WTC11 (cell line): ENCODE results near the gene SHTN1. TPM values are rescaled to one million over a fixed set of nuclear protein-coding genes. Genes with fewer than 3 reads are reported as not detected.

Experiments used
- ATAC-seq: fragments of 200-7000 bp; cut with Tn5 transposase; 2 replicates; pipeline ENCODE4 v1.10.0; 2021; ENCODE audit warnings: mild to moderate bottlenecking, moderate library complexity
- CTCF ChIA-PET: fragments of 300-600 bp; sonication (Branson Sonifier 250); formaldehyde crosslinking; loops from one replicate; lab custom pipeline; 2021; ENCODE audit warnings: antibody characterized with exemption; lab: Charles Lee
- POLR2A ChIA-PET: fragments of 350-600 bp; sonication (Branson Sonifier 250); formaldehyde crosslinking; loops from one replicate; lab custom pipeline; 2021; ENCODE audit warnings: antibody characterized with exemption; lab: Charles Lee
- DNase-seq: peaks from one replicate; pipeline ENCODE4 v3.0.0; 2021; ENCODE audit warnings: low spot score
- H3K27ac Mint-ChIP-seq: 2 replicates; pipeline ENCODE4 v1.8.0; 2021; ENCODE audit warnings: mixed read lengths
- H3K27me3 Mint-ChIP-seq: 2 replicates; pipeline ENCODE4 v1.8.0; 2021; ENCODE audit warnings: low read depth, mild to moderate bottlenecking, moderate library complexity, mixed read lengths
- H3K36me3 Mint-ChIP-seq: 2 replicates; pipeline ENCODE4 v1.8.0; 2021; ENCODE audit warnings: mixed read lengths
- H3K4me1 Mint-ChIP-seq: 2 replicates; pipeline ENCODE4 v1.8.0; 2022; ENCODE audit warnings: mixed read lengths
- H3K4me3 Mint-ChIP-seq: 2 replicates; pipeline ENCODE4 v1.8.0; 2021; ENCODE audit warnings: mild to moderate bottlenecking, moderate library complexity, mixed read lengths
- H3K9me3 Mint-ChIP-seq: 2 replicates; pipeline ENCODE4 v1.8.0; 2021; ENCODE audit warnings: mixed read lengths
- ETV6 ChIP-seq: sonication (generic); formaldehyde crosslinking; IDR thresholded peaks from 2 replicates; pipeline ENCODE4 v1.8.1; 2022; ENCODE audit warnings: mild to moderate bottlenecking, missing genetic modification reagents
- FOXK1 ChIP-seq: sonication (generic); formaldehyde crosslinking; IDR thresholded peaks from 2 replicates; pipeline ENCODE4 v1.8.0; 2022; ENCODE audit warnings: mild to moderate bottlenecking, moderate library complexity, missing genetic modification reagents
- KAT7 ChIP-seq: sonication (generic); formaldehyde crosslinking; IDR thresholded peaks from 2 replicates; pipeline ENCODE4 v1.8.1; 2023; ENCODE audit warnings: missing genetic modification reagents, mild to moderate bottlenecking, borderline replicate concordance
- MXD4 ChIP-seq: fragments of 250-450 bp; sonication (Bioruptor Pico); IDR thresholded peaks from 2 replicates; pipeline ENCODE4 v1.8.0; 2021; ENCODE audit warnings: mild to moderate bottlenecking, moderate library complexity, borderline replicate concordance
- NFE2L1 ChIP-seq: sonication (generic); formaldehyde crosslinking; IDR thresholded peaks from 2 replicates; pipeline ENCODE4 v1.8.1; 2023; ENCODE audit warnings: missing genetic modification reagents
- NFYB ChIP-seq: sonication (generic); formaldehyde crosslinking; conservative IDR thresholded peaks from 2 replicates; pipeline ENCODE4 v1.8.0; 2022; ENCODE audit warnings: low read depth, missing genetic modification reagents
- RELA ChIP-seq: sonication (generic); formaldehyde crosslinking; IDR thresholded peaks from 2 replicates; pipeline ENCODE4 v1.8.1; 2022; ENCODE audit warnings: missing genetic modification reagents, mild to moderate bottlenecking, borderline replicate concordance
- RORB ChIP-seq: fragments of 250-450 bp; sonication (Bioruptor Pico); IDR thresholded peaks from 2 replicates; pipeline ENCODE4 v1.9.0; 2021; ENCODE audit warnings: mild to moderate bottlenecking
- SMAD3 ChIP-seq: sonication (generic); formaldehyde crosslinking; IDR thresholded peaks from 2 replicates; pipeline ENCODE4 v1.8.0; 2022; ENCODE audit warnings: missing genetic modification reagents, mild to moderate bottlenecking, borderline replicate concordance
- ZNF121 ChIP-seq: sonication (generic); formaldehyde crosslinking; IDR thresholded peaks from 2 replicates; pipeline ENCODE4 v1.8.0; 2023; ENCODE audit warnings: missing genetic modification reagents
- ZNF317 ChIP-seq: sonication (generic); formaldehyde crosslinking; IDR thresholded peaks from 2 replicates; pipeline ENCODE4 v1.8.1; 2023; ENCODE audit warnings: low read depth, mild to moderate bottlenecking, moderate library complexity, missing genetic modification reagents, borderline replicate concordance
- total RNA-seq: library from RNA; stranded (reverse); gene quantifications from 3 replicates; pipeline ENCODE4 v1.2.3, GENCODE V29; 2021
- TF ChIP-seq, protein P1 (sequence below): sonication (generic); formaldehyde crosslinking; IDR thresholded peaks from 2 replicates; pipeline ENCODE4 v1.8.1; 2022; ENCODE audit warnings: low read depth, missing genetic modification reagents, borderline replicate concordance
- TF ChIP-seq, protein P2 (sequence below): fragments of 250-450 bp; sonication (Bioruptor Pico); IDR thresholded peaks from 2 replicates; pipeline ENCODE4 v1.9.0; 2021; ENCODE audit warnings: mild to moderate bottlenecking, borderline replicate concordance
- TF ChIP-seq, protein P3 (sequence below): sonication (generic); formaldehyde crosslinking; IDR thresholded peaks from 2 replicates; pipeline ENCODE4 v1.8.1; 2023; ENCODE audit warnings: mild to moderate bottlenecking, missing genetic modification reagents
- TF ChIP-seq, protein P4 (sequence below): sonication (generic); formaldehyde crosslinking; IDR thresholded peaks from 2 replicates; pipeline ENCODE4 v1.8.0; 2023; ENCODE audit warnings: mild to moderate bottlenecking, missing genetic modification reagents

SHTN1 gene
- total RNA-seq, 1 experiment from 2014 or later = 11.0 TPM

DNA sequence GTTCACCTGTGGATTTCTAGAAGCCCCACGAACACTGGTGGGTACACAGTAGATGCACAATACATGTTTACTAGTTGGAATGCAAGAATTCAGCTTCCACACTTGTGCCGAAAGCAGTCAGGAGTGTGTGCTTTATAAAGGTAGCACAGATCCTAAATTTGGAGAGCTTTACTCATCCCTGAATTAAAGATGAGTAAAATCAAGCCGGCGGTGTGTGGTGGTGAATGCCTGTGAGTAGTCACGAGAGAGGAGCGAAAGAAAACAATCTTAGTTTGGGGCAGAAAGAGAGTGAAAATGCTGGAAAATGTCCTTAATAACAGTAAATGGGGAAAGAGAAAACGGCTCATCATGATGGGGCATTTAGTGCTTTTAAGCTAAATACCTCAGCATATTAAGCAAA is 169.3 kb downstream of the SHTN1 start (continued):
- TF ChIP-seq, protein P1, sequence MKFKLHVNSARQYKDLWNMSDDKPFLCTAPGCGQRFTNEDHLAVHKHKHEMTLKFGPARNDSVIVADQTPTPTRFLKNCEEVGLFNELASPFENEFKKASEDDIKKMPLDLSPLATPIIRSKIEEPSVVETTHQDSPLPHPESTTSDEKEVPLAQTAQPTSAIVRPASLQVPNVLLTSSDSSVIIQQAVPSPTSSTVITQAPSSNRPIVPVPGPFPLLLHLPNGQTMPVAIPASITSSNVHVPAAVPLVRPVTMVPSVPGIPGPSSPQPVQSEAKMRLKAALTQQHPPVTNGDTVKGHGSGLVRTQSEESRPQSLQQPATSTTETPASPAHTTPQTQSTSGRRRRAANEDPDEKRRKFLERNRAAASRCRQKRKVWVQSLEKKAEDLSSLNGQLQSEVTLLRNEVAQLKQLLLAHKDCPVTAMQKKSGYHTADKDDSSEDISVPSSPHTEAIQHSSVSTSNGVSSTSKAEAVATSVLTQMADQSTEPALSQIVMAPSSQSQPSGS (CRISPR knock-in tag) = no peak
- TF ChIP-seq, protein P2, sequence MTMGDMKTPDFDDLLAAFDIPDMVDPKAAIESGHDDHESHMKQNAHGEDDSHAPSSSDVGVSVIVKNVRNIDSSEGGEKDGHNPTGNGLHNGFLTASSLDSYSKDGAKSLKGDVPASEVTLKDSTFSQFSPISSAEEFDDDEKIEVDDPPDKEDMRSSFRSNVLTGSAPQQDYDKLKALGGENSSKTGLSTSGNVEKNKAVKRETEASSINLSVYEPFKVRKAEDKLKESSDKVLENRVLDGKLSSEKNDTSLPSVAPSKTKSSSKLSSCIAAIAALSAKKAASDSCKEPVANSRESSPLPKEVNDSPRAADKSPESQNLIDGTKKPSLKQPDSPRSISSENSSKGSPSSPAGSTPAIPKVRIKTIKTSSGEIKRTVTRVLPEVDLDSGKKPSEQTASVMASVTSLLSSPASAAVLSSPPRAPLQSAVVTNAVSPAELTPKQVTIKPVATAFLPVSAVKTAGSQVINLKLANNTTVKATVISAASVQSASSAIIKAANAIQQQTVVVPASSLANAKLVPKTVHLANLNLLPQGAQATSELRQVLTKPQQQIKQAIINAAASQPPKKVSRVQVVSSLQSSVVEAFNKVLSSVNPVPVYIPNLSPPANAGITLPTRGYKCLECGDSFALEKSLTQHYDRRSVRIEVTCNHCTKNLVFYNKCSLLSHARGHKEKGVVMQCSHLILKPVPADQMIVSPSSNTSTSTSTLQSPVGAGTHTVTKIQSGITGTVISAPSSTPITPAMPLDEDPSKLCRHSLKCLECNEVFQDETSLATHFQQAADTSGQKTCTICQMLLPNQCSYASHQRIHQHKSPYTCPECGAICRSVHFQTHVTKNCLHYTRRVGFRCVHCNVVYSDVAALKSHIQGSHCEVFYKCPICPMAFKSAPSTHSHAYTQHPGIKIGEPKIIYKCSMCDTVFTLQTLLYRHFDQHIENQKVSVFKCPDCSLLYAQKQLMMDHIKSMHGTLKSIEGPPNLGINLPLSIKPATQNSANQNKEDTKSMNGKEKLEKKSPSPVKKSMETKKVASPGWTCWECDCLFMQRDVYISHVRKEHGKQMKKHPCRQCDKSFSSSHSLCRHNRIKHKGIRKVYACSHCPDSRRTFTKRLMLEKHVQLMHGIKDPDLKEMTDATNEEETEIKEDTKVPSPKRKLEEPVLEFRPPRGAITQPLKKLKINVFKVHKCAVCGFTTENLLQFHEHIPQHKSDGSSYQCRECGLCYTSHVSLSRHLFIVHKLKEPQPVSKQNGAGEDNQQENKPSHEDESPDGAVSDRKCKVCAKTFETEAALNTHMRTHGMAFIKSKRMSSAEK = no peak
- TF ChIP-seq MXD4 (CRISPR knock-in tag) = no peak
- TF ChIP-seq, protein P3, sequence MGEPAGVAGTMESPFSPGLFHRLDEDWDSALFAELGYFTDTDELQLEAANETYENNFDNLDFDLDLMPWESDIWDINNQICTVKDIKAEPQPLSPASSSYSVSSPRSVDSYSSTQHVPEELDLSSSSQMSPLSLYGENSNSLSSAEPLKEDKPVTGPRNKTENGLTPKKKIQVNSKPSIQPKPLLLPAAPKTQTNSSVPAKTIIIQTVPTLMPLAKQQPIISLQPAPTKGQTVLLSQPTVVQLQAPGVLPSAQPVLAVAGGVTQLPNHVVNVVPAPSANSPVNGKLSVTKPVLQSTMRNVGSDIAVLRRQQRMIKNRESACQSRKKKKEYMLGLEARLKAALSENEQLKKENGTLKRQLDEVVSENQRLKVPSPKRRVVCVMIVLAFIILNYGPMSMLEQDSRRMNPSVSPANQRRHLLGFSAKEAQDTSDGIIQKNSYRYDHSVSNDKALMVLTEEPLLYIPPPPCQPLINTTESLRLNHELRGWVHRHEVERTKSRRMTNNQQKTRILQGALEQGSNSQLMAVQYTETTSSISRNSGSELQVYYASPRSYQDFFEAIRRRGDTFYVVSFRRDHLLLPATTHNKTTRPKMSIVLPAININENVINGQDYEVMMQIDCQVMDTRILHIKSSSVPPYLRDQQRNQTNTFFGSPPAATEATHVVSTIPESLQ (CRISPR knock-in tag) = no peak
- no peak for TF ChIP-seq RELA

DNA sequence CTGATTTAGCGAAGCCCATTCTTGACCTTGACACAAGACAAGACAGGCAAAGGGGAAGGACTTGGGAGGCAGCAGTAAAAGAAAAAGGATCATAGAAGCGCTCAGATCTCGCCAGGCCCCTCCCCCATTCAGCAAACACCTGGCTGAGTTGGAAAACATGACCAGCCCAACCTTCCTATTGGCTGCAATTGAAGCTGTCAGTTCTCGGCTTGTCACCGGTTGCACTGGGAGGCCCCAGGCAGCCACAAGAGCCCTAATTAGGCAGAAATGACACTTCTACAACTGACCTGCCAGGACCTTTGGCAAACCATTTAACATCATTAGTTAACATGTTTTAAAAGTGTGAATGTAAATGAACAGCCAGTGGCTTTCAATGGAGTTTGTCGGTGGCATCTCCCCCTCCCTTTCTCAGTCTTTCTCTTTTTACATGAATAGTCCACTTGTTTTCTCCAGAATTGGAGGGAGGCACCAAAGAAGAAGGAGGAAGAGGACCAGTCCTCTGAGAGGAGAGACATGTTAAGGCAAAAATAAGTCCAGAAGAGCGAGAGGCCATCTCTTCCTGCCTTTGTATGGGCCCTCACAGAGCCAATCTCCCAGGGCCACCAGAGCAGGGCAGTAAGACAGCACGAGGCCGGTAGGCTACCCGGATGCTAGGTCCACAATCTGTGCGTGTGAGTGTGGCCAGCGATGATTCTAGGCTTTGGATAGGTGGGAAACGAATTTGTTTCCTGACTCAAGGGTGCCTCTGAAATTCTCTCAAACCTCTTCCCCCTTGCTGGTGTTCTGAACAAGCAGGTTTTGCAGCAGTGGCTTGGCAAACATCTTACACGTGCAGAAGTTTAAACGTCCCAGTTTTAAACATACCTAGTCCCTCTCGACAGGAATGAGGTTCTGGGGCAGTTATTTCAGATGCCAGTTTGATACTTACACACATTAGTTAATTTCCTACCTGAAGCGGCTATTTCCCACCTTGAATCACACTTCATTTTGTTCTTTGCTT is 170.7 kb downstream of the SHTN1 start:
- Mint-ChIP-seq H3K36me3 (no peaks in the 10 kb centered on the region), H3K27ac (peak overlapping the region; percentile 77; the same call in 1 of the 2 replicates), H3K9me3 (no peaks in the 10 kb centered on the region), H3K4me1 (peaks cover 61% of the 10 kb centered on the region), H3K4me3 (peak overlapping the region; percentile 47), H3K27me3 (peaks cover 4% of the 10 kb centered on the region; the same call in 1 of the 2 replicates)
- CTCF ChIA-PET = interaction anchor here (0.9 to 1.9 kb wide), 4 partner anchors 7 to 341 kb away, joined by 4 to 10 read pairs (median 8); no protein-coding TSS in a partner anchor
- peak; percentile 70 for ATAC-seq
- POLR2A ChIA-PET = interaction anchor here (0.6 to 3.5 kb wide), 2 partner anchors 15 to 156 kb away, joined by 6 to 15 read pairs; partner anchors contain the start of gene ENO4
- TF ChIP-seq RORB (no peak), NFYB (CRISPR knock-in tag) (peak; percentile 38), ZNF121 (CRISPR knock-in tag) (0 out of 2 replicates have a peak, but pooled peaks have one; percentile 4), ETV6 (no peak), SMAD3 (CRISPR knock-in tag) (no peak), FOXK1 (CRISPR knock-in tag) (0 out of 2 replicates have a peak, but pooled peaks have one; percentile 69), NFE2L1 (CRISPR knock-in tag) (no peak), ZNF317 (CRISPR knock-in tag) (no peak), KAT7 (CRISPR knock-in tag) (no peak)
- TF ChIP-seq, protein P4, sequence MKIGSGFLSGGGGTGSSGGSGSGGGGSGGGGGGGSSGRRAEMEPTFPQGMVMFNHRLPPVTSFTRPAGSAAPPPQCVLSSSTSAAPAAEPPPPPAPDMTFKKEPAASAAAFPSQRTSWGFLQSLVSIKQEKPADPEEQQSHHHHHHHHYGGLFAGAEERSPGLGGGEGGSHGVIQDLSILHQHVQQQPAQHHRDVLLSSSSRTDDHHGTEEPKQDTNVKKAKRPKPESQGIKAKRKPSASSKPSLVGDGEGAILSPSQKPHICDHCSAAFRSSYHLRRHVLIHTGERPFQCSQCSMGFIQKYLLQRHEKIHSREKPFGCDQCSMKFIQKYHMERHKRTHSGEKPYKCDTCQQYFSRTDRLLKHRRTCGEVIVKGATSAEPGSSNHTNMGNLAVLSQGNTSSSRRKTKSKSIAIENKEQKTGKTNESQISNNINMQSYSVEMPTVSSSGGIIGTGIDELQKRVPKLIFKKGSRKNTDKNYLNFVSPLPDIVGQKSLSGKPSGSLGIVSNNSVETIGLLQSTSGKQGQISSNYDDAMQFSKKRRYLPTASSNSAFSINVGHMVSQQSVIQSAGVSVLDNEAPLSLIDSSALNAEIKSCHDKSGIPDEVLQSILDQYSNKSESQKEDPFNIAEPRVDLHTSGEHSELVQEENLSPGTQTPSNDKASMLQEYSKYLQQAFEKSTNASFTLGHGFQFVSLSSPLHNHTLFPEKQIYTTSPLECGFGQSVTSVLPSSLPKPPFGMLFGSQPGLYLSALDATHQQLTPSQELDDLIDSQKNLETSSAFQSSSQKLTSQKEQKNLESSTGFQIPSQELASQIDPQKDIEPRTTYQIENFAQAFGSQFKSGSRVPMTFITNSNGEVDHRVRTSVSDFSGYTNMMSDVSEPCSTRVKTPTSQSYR (CRISPR knock-in tag) = peak; percentile 78; the same call in 1 of the 2 replicates
- TF ChIP-seq, protein P2 = no peak
- peak; percentile 64 for DNase-seq
